SK-N-SH treated with all-trans-retinoic acid at 6 μM for 48 hours (cell line): ENCODE data around the gene NQO1.
A peak's percentile ranks its signal among the peaks of the same experiment; 100 is the strongest.
"Not testable (repeated sequence)": the region's sequence is repeated elsewhere in the genome, so short reads cannot be mapped to it uniquely, and the experiment has no call there.

ENCODE experiments used
- ATAC-seq: fragments of 200-7000 bp; cut with Tn5 transposase; 3 replicates; pipeline ENCODE4 v1.9.1; 2020; ENCODE audit warnings: mild to moderate bottlenecking, moderate library complexity
- ARNTL ChIP-seq: fragments of 450-650 bp; formaldehyde crosslinking; IDR thresholded peaks from 2 replicates; pipeline ENCODE4 v1.5.0; 2020; ENCODE audit warnings: low read depth, mild to moderate bottlenecking, moderate library complexity, borderline replicate concordance
- BACH2 ChIP-seq: fragments of 250-450 bp; sonication (Bioruptor Pico); IDR thresholded peaks from 2 replicates; pipeline ENCODE4 v1.9.0; 2021; ENCODE audit warnings: mild to moderate bottlenecking, borderline replicate concordance
- CSDC2 ChIP-seq: fragments of 250-450 bp; sonication (Bioruptor Pico); IDR thresholded peaks from 2 replicates; pipeline ENCODE4 v1.5.0; 2020; ENCODE audit warnings: mild to moderate bottlenecking, moderate library complexity
- ESRRG ChIP-seq: fragments of 250-450 bp; sonication (Bioruptor Pico); IDR thresholded peaks from 2 replicates; pipeline ENCODE4 v1.6.1; 2021; ENCODE audit warnings: mild to moderate bottlenecking
- GLIS3 ChIP-seq: fragments of 250-450 bp; sonication (Bioruptor Pico); IDR thresholded peaks from 2 replicates; pipeline ENCODE4 v1.5.0; 2020; ENCODE audit warnings: mild to moderate bottlenecking, moderate library complexity
- ISL1 ChIP-seq: fragments of 250-450 bp; sonication (Bioruptor Pico); IDR thresholded peaks from 2 replicates; pipeline ENCODE4 v2.1.2; 2022; ENCODE audit warnings: mild to moderate bottlenecking, moderate library complexity
- OSR1 ChIP-seq: fragments of 250-450 bp; sonication (Bioruptor Pico); IDR thresholded peaks from 2 replicates; pipeline ENCODE4 v1.8.0; 2022; ENCODE audit warnings: moderate library complexity, mild to moderate bottlenecking, inconsistent platforms
- RARB ChIP-seq: fragments of 250-450 bp; sonication (Bioruptor Pico); IDR thresholded peaks from 2 replicates; pipeline ENCODE4 v1.8.0; 2021; ENCODE audit warnings: mild to moderate bottlenecking, moderate library complexity
- SNAI2 ChIP-seq: fragments of 250-450 bp; sonication (Bioruptor Pico); IDR thresholded peaks from 2 replicates; pipeline ENCODE4 v1.5.0; 2020; ENCODE audit warnings: mild to moderate bottlenecking, moderate library complexity
- TCF4 ChIP-seq: fragments of 250-450 bp; sonication (Bioruptor Pico); IDR thresholded peaks from 2 replicates; pipeline ENCODE4 v1.8.0; 2021; ENCODE audit warnings: mild to moderate bottlenecking, moderate library complexity, borderline replicate concordance
- TOX ChIP-seq: fragments of 250-450 bp; sonication (Bioruptor Pico); IDR thresholded peaks from 2 replicates; pipeline ENCODE4 v1.8.0; 2021; ENCODE audit warnings: mild to moderate bottlenecking, moderate library complexity, borderline replicate concordance
- ZC3H10 ChIP-seq: fragments of 250-450 bp; sonication (Bioruptor Pico); IDR thresholded peaks from 2 replicates; pipeline ENCODE4 v1.5.1; 2021; ENCODE audit warnings: mild to moderate bottlenecking, moderate library complexity
- ZFP3 ChIP-seq: fragments of 250-450 bp; sonication (Bioruptor Pico); IDR thresholded peaks from 2 replicates; pipeline ENCODE4 v1.5.0; 2020; ENCODE audit warnings: mild to moderate bottlenecking, moderate library complexity
- ZFP30 ChIP-seq: fragments of 450-650 bp; formaldehyde crosslinking; IDR thresholded peaks from 2 replicates; pipeline ENCODE4 v1.5.0; 2022; ENCODE audit warnings: mild to moderate bottlenecking, moderate library complexity
- ZNF70 ChIP-seq: fragments of 450-650 bp; formaldehyde crosslinking; IDR thresholded peaks from 2 replicates; pipeline ENCODE4 v1.5.0; 2020; ENCODE audit warnings: mild to moderate bottlenecking, moderate library complexity
- ZNF8 ChIP-seq: fragments of 450-650 bp; formaldehyde crosslinking; IDR thresholded peaks from 2 replicates; pipeline ENCODE4 v1.5.0; 2020; ENCODE audit warnings: mild to moderate bottlenecking, moderate library complexity
- TF ChIP-seq, protein P1 (sequence below): fragments of 250-450 bp; sonication (Bioruptor Pico); IDR thresholded peaks from 2 replicates; pipeline ENCODE4 v1.8.0; 2020; ENCODE audit warnings: mild to moderate bottlenecking, moderate library complexity, borderline replicate concordance
- TF ChIP-seq, protein P2 (sequence below): fragments of 250-450 bp; sonication (Bioruptor Pico); IDR thresholded peaks from 2 replicates; pipeline ENCODE4 v1.5.1; 2020; ENCODE audit warnings: low read depth, mild to moderate bottlenecking, moderate library complexity
- TF ChIP-seq, protein P3 (sequence below): fragments of 250-450 bp; sonication (Bioruptor Pico); IDR thresholded peaks from 2 replicates; pipeline ENCODE4 v1.5.1; 2021; ENCODE audit warnings: mild to moderate bottlenecking, moderate library complexity
- TF ChIP-seq, protein P4 (sequence below): fragments of 250-450 bp; sonication (Bioruptor Pico); IDR thresholded peaks from 2 replicates; pipeline ENCODE4 v1.5.0; 2020; ENCODE audit warnings: mild to moderate bottlenecking, moderate library complexity

The NQO1 gene

DNA sequence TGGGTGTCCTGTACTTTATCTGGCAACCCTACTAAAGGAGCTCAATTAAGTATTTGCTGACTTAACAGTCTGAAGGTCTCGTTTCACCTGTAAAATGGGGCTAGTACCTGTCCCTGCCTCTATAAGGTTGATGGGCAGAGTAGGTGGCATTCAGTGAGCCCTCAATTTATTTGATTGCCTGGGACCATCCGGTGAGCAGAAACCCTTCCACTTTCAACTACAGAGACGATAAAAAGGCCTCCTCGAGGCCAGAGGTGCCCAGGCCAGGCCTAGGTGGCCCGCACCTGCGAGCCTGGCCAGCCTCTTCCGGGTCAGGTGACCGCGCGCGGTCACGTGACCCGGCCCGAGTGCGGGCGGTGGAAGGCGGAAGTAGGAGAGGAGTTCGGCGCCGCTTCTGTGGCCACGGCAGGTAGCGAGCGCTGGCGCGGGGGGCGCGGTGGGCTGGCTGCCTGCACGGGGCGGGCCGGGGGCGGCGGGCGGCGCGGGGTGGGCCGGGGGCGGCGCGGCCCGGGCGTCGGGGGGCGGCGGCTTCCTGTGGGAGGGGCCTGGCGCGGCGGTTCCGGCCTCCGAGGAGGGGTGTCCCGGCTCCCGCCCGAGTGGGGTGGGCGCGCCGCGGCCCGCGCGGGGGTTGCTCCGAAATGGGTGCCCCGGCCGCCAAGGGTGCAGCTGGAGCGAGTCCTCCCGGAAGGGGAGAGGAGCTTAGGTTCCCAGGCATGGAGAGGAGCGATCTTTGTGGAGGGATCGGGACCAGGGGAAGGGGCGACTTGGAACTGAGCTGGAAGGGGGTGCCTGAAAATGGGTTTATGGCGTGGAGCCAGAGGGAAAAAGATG lies 35.8 kb upstream of the NQO1 start, which contains the start of gene WWP2 (continued):
- TF ChIP-seq, protein P1, sequence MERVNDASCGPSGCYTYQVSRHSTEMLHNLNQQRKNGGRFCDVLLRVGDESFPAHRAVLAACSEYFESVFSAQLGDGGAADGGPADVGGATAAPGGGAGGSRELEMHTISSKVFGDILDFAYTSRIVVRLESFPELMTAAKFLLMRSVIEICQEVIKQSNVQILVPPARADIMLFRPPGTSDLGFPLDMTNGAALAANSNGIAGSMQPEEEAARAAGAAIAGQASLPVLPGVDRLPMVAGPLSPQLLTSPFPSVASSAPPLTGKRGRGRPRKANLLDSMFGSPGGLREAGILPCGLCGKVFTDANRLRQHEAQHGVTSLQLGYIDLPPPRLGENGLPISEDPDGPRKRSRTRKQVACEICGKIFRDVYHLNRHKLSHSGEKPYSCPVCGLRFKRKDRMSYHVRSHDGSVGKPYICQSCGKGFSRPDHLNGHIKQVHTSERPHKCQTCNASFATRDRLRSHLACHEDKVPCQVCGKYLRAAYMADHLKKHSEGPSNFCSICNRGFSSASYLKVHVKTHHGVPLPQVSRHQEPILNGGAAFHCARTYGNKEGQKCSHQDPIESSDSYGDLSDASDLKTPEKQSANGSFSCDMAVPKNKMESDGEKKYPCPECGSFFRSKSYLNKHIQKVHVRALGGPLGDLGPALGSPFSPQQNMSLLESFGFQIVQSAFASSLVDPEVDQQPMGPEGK: no peak
- no peak for TF ChIP-seq GLIS3 (CRISPR knock-in tag)

DNA sequence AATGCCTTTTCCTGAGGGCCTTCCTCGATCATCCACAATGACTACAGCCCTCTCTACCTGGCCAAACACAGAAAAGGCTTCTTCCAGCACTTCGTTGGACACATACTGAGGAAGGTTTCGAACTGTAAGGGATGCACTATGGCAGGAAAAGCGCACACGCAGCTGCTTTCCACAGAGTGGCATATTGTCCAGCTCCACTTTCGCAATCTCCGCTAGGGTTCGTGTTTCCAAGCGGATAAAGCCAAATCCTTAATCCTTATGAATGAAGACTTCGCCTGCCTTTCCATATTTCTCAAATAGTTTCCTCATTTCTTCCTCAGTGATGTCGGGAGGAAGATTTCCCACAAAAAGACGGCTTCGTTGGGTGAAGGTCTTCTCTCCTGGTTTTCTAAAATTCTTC lies 31.0 kb upstream of the NQO1 start:
- ATAC-seq: not testable (repeated sequence)

DNA sequence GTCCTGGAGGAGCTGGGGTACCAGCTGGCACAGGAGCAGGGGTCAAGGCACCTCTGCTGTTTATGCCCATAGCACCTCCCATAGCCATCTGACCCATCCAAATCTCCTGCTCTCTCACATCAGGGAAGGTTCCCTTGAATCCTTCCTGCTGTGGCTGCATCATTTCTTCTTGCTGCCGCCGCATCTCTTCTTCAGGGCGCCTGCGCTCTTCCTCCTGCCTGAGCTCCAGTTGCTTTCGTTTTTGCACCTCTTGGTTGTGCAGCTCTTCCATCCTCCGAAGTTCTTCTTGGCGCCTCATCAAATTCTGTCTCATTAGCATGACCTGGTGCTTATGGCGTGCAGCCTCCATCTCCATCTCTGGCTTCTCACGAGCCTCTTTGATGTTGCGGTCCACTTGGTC lies 30.3 kb upstream of the NQO1 start:
- ATAC-seq: no peak

DNA sequence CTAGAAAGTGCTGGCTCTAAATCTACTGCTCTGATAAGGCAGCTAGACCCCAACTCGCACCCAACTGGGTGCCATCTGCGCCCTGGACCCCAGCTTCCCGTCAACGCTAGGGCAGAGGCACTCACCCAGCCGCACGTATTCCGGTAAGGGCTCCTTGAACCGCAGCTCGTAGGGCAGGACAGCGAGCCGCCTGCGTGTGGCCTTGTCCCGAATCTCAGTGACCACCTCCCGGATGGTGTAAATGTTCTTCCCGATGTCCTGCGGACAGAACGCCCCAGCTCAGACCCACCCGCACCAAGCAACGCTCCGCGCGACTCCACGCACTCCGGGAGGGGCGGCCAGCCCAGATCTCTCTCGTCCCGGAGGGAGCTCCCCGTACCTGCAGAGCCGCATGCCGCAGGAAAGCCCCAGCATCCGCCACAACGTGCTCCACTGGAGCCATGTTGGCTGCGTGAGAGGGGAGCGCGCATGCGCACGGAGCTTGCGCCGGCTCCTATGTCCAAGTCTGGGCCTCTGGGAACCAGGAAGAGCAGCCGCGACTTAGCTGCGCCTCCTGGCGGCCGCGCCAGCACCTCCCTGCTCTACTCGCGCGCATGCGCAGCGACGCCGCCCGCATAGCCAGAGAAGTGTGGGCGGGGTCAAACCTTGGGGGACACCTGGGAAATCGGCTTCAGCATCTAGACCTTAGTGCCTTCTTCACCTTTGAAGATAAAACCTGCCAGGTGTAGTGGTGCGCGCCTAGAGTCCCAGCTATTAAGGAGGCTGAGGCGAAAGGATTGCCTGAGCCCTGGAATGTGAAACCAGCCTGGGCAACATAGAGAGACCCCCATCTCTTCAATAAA lies 28.3 kb upstream of the NQO1 start, which contains the start of gene NOB1:
Gene NOB1 (minus strand): TSS at position 458 of the 842 bp plus-strand sequence. CDS start 16 bp downstream, at position 442.
- ATAC-seq: peak; percentile 98
- no peak for TF ChIP-seq TCF4 (CRISPR knock-in tag)
- no peak for TF ChIP-seq SNAI2
- TF ChIP-seq ZC3H10 (CRISPR knock-in tag): no peak
- no peak for TF ChIP-seq ZNF8 (CRISPR knock-in tag)
- TF ChIP-seq BACH2 (CRISPR knock-in tag): no peak
- no peak for TF ChIP-seq TOX (CRISPR knock-in tag)

More for the DNA sequence above, 30.3 kb upstream of the NQO1 start:
- TF ChIP-seq ZFP30 (CRISPR knock-in tag) (no peak), ESRRG (CRISPR knock-in tag) (no peak), OSR1 (CRISPR knock-in tag) (no peak)

DNA sequence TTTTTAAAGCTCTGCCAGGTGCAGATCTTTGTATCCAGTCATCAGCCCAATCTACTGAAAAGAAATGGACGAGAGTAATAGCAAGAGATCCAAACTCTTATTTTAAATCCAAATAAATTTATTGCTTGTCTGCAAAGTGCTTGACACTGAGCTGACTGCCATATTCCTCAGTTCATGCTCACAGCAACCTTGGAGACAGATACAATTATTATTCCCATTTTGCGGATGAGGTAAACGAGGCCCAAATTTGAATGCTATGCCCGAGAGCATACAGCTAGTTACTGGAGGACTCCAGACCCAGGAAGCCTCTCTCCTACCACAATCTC lies 27.7 kb upstream of the NQO1 start:
- TF ChIP-seq, protein P2, sequence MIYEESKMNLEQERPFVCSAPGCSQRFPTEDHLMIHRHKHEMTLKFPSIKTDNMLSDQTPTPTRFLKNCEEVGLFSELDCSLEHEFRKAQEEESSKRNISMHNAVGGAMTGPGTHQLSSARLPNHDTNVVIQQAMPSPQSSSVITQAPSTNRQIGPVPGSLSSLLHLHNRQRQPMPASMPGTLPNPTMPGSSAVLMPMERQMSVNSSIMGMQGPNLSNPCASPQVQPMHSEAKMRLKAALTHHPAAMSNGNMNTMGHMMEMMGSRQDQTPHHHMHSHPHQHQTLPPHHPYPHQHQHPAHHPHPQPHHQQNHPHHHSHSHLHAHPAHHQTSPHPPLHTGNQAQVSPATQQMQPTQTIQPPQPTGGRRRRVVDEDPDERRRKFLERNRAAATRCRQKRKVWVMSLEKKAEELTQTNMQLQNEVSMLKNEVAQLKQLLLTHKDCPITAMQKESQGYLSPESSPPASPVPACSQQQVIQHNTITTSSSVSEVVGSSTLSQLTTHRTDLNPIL: no peak
- TF ChIP-seq RARB (CRISPR knock-in tag) (no peak), ZFP3 (CRISPR knock-in tag) (no peak), ZNF8 (CRISPR knock-in tag) (no peak), ESRRG (CRISPR knock-in tag) (no peak), ZFP30 (CRISPR knock-in tag) (no peak), ZNF70 (CRISPR knock-in tag) (no peak), OSR1 (CRISPR knock-in tag) (no peak)
- ATAC-seq: no peak

DNA sequence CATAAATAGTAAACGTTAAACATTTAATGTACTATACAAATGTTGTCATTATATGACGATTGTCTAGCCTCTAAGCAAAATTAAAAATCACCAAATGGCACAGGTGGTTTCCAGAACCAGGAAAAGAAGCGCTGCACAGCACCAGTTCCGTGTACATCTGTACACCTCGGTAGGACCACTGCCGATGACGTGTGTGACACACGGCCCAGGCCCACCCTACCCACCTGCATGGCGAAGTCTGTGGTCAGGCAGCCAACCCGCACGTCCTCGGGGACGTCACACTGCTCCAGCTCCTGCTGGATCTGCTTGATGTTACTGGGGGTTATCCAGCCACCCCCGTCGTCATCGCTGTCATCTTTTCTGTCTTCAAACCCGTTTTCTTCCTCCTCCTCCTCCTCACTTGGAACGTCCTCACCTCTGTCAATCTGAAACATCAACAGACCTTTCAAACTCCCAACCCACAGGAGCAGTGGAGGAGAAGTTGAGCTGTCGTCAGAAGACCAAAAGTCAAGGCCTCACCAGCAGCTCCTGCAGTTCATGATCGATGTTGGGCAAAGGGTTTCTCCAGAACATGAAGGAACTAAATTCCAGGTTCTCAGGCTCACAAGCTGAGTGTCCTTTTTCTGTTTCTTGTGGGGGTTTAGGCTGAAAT lies 22.5 kb upstream of the NQO1 start:
- ATAC-seq: no peak
- TF ChIP-seq ISL1 (CRISPR knock-in tag) (no peak), TCF4 (CRISPR knock-in tag) (no peak), GLIS3 (CRISPR knock-in tag) (no peak), ZNF8 (CRISPR knock-in tag) (no peak), ZC3H10 (CRISPR knock-in tag) (no peak), ARNTL (CRISPR knock-in tag) (no peak), ZFP3 (CRISPR knock-in tag) (no peak), CSDC2 (CRISPR knock-in tag) (no peak)
- TF ChIP-seq, protein P3, sequence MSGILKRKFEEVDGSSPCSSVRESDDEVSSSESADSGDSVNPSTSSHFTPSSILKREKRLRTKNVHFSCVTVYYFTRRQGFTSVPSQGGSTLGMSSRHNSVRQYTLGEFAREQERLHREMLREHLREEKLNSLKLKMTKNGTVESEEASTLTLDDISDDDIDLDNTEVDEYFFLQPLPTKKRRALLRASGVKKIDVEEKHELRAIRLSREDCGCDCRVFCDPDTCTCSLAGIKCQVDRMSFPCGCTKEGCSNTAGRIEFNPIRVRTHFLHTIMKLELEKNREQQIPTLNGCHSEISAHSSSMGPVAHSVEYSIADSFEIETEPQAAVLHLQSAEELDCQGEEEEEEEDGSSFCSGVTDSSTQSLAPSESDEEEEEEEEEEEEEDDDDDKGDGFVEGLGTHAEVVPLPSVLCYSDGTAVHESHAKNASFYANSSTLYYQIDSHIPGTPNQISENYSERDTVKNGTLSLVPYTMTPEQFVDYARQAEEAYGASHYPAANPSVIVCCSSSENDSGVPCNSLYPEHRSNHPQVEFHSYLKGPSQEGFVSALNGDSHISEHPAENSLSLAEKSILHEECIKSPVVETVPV (CRISPR knock-in tag): no peak
- TF ChIP-seq, protein P2: no peak
- TF ChIP-seq, protein P4, sequence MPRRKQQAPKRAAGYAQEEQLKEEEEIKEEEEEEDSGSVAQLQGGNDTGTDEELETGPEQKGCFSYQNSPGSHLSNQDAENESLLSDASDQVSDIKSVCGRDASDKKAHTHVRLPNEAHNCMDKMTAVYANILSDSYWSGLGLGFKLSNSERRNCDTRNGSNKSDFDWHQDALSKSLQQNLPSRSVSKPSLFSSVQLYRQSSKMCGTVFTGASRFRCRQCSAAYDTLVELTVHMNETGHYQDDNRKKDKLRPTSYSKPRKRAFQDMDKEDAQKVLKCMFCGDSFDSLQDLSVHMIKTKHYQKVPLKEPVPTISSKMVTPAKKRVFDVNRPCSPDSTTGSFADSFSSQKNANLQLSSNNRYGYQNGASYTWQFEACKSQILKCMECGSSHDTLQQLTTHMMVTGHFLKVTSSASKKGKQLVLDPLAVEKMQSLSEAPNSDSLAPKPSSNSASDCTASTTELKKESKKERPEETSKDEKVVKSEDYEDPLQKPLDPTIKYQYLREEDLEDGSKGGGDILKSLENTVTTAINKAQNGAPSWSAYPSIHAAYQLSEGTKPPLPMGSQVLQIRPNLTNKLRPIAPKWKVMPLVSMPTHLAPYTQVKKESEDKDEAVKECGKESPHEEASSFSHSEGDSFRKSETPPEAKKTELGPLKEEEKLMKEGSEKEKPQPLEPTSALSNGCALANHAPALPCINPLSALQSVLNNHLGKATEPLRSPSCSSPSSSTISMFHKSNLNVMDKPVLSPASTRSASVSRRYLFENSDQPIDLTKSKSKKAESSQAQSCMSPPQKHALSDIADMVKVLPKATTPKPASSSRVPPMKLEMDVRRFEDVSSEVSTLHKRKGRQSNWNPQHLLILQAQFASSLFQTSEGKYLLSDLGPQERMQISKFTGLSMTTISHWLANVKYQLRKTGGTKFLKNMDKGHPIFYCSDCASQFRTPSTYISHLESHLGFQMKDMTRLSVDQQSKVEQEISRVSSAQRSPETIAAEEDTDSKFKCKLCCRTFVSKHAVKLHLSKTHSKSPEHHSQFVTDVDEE: no peak
